OCI-LY7 (cell line): ENCODE measurements around the gene WNK2. TPM values are rescaled to one million over a fixed set of nuclear protein-coding genes. Genes with fewer than 3 reads are reported as not detected.

Experiments
- BruUV-seq: library from RNA; stranded (reverse); fragments of 400-500 nt; replicated peaks from 2 replicates; lab custom pipeline; 2021; lab: Mats Ljungman, UMichigan
- CTCF ChIA-PET: fragments of 300-600 bp; sonication (Branson Sonifier 250); formaldehyde crosslinking; loops from one replicate; lab custom pipeline; 2022; ENCODE audit warnings: antibody characterized with exemption; ENCODE audit not compliant: unreplicated experiment; lab: Charles Lee
- POLR2A ChIA-PET: fragments of 300-600 bp; sonication (Branson Sonifier 250); formaldehyde crosslinking; loops from one replicate; lab custom pipeline; 2022; ENCODE audit warnings: antibody characterized with exemption; lab: Charles Lee
- DNase-seq: peaks from one replicate; pipeline ENCODE4 v3.0.0-alpha.2; 2015; ENCODE audit warnings: low spot score
- H2AFZ ChIP-seq: fragments of 200-600 bp; sonication (generic), shearing (Covaris generic); 2 replicates; pipeline ENCODE4 v1.6.1; 2014; ENCODE audit warnings: mild to moderate bottlenecking, antibody characterized with exemption, low read length, moderate library complexity
- H3K27ac ChIP-seq: fragments of 200-600 bp; sonication (generic); 2 replicates; pipeline ENCODE4 v1.5.1; 2014; ENCODE audit warnings: mixed run types, low read depth, mild to moderate bottlenecking, moderate library complexity, low read length, inconsistent platforms; ENCODE audit not compliant: poor library complexity, severe bottlenecking
- H3K36me3 ChIP-seq: fragments of 200-600 bp; sonication (generic); 2 replicates; pipeline ENCODE4 v1.6.1; 2014; ENCODE audit warnings: mild to moderate bottlenecking, antibody characterized with exemption, low read length, moderate library complexity, mixed read lengths; ENCODE audit not compliant: insufficient read depth
- H3K4me1 ChIP-seq: fragments of 200-600 bp; sonication (generic); 2 replicates; pipeline ENCODE4 v1.5.1; 2014; ENCODE audit warnings: mild to moderate bottlenecking, low read length; ENCODE audit not compliant: insufficient read depth, poor library complexity, severe bottlenecking
- H3K4me2 ChIP-seq: fragments of 200-600 bp; sonication (generic); 2 replicates; pipeline ENCODE4 v1.6.1; 2014; ENCODE audit warnings: mild to moderate bottlenecking, low read length
- H3K4me3 ChIP-seq: fragments of 200-600 bp; sonication (generic); 2 replicates; pipeline ENCODE4 v1.5.1; 2014; ENCODE audit warnings: mild to moderate bottlenecking, low read depth, low read length; ENCODE audit not compliant: poor library complexity, severe bottlenecking
- H3K79me2 ChIP-seq: fragments of 200-600 bp; sonication (generic); 2 replicates; pipeline ENCODE4 v1.6.1; 2016; ENCODE audit warnings: low read depth, mild to moderate bottlenecking, low read length, moderate library complexity, mixed read lengths; ENCODE audit not compliant: insufficient read depth
- H3K9me2 ChIP-seq: fragments of 200-600 bp; sonication (generic); 2 replicates; pipeline ENCODE4 v1.6.1; 2016; ENCODE audit warnings: mild to moderate bottlenecking, low read length, mixed read lengths; ENCODE audit not compliant: insufficient read depth
- H3K9me3 ChIP-seq: fragments of 200-600 bp; sonication (generic); 2 replicates; pipeline ENCODE4 v1.6.1; 2014; ENCODE audit warnings: mild to moderate bottlenecking, mixed run types, low read length, mixed read lengths
- H4K20me1 ChIP-seq: fragments of 200-600 bp; sonication (generic); 2 replicates; pipeline ENCODE4 v1.6.1; 2014; ENCODE audit warnings: mild to moderate bottlenecking, antibody characterized with exemption, low read length, moderate library complexity, mixed read lengths; ENCODE audit not compliant: insufficient read depth
- CTCF ChIP-seq: fragments of 200-600 bp; sonication (generic); conservative IDR thresholded peaks from 2 replicates; pipeline ENCODE4 v1.5.1; 2014; ENCODE audit warnings: mild to moderate bottlenecking, antibody characterized with exemption, low read length, moderate library complexity, mixed read lengths
- EZH2phosphoT487 ChIP-seq: fragments of 200-600 bp; sonication (generic); IDR thresholded peaks from 2 replicates; pipeline ENCODE4 v1.6.1; 2018; ENCODE audit warnings: low read depth, borderline replicate concordance, mild to moderate bottlenecking, mixed run types, antibody characterized with exemption, low read length, moderate library complexity, mixed read lengths
- intact Hi-C: fragments of 100-400 bp; cut with micrococcal nuclease; formaldehyde crosslinking; loops from one replicate; pipeline ENCODE4 v1.10.0; 2022; ENCODE audit not compliant: unreplicated experiment
- total RNA-seq, 2 experiments: library from RNA; depleted of rRNA in 1 of 2; stranded (reverse); fragments of >200 nt in 1 of 2; shearing (Covaris generic) in 1 of 2; gene quantifications; 2 replicates each; pipeline ENCODE4 v1.2.3, GENCODE V29; 2014 to 2022

WNK2 gene
- total RNA-seq, 2 experiments from 2014 or later: 142 to 194 TPM

- intact Hi-C loops: no loop called here
- DNase-seq: no peak
- Histone ChIP-seq H3K4me1 (peaks cover 20% of the 10 kb centered on the region), H2AFZ (no peak overlapping the region), H3K36me3 (no peaks in the 10 kb centered on the region), H3K9me2 (no peaks in the 10 kb centered on the region), H3K9me3 (no peaks in the 10 kb centered on the region), H3K4me2 (no peak overlapping the region), H3K79me2 (no peaks in the 10 kb centered on the region), H3K4me3 (no peak overlapping the region), H4K20me1 (no peaks in the 10 kb centered on the region), H3K27ac (no peak overlapping the region)
- ChIA-PET CTCF (no interaction called here), POLR2A (no interaction called here)
- TF ChIP-seq EZH2phosphoT487 (no peak), CTCF (no peak)
- BruUV-seq: no TSS peak
Observed at GRCh38 chr9:93196096-93197055, 12.4 kb downstream of the WNK2 start.

GRCh38 chr9:93197670-93198069, 13.7 kb downstream of the WNK2 start:
- H3K9me3 ChIP-seq: no peaks in the 10 kb centered on the region
- POLR2A ChIA-PET: no interaction called here
- no TSS peak for BruUV-seq

More at GRCh38 chr9:93197670-93198069, 13.7 kb downstream of the WNK2 start:
- TF ChIP-seq CTCF (no peak), EZH2phosphoT487 (no peak)
- Histone ChIP-seq H3K27ac (no peak overlapping the region), H3K36me3 (no peaks in the 10 kb centered on the region), H3K4me2 (no peak overlapping the region), H3K4me3 (no peak overlapping the region), H3K4me1 (peaks cover 20% of the 10 kb centered on the region), H3K79me2 (no peaks in the 10 kb centered on the region), H4K20me1 (no peaks in the 10 kb centered on the region), H3K9me2 (no peaks in the 10 kb centered on the region), H2AFZ (no peak overlapping the region)
- CTCF ChIA-PET: no interaction called here
- no peak for DNase-seq
- intact Hi-C loops: no loop called here
